HG03103 (cell line): Measurements from ENCODE around the gene GNAT3.

Experiments used
- ATAC-seq: cut with Tn5 transposase; IDR thresholded peaks from one replicate; pipeline ENCODE4 v1.9.1; 2021; ENCODE audit warnings: low read depth; ENCODE audit not compliant: unreplicated experiment

The GNAT3 gene

GRCh38 chr7:80428161-80429054 lies 83.5 kb downstream of the GNAT3 start:
- ATAC-seq, result no peak

GRCh38 chr7:80427218-80427617 lies 84.6 kb downstream of the GNAT3 start:
- no peak for ATAC-seq

- ATAC-seq, result no peak
Measured at GRCh38 chr7:80420876-80421275, 91.0 kb downstream of the GNAT3 start.

GRCh38 chr7:80417211-80417793 lies 94.6 kb downstream of the GNAT3 start:
- ATAC-seq, result no peak

- no peak for ATAC-seq
Measured at GRCh38 chr7:80415522-80415921, 96.3 kb downstream of the GNAT3 start.

GRCh38 chr7:80415114-80415513 lies 96.8 kb downstream of the GNAT3 start:
- ATAC-seq, result no peak

GRCh38 chr7:80414331-80414730 lies 97.5 kb downstream of the GNAT3 start:
- ATAC-seq, result no peak

GRCh38 chr7:80413383-80413945 lies 98.4 kb downstream of the GNAT3 start:
- ATAC-seq, result no peak

- ATAC-seq, result no peak
Measured at GRCh38 chr7:80412842-80413241, 99.0 kb downstream of the GNAT3 start.

GRCh38 chr7:80411621-80412020 lies 100.2 kb downstream of the GNAT3 start:
- ATAC-seq, result no peak

- ATAC-seq, result no peak
Measured at GRCh38 chr7:80410081-80410480, 101.8 kb downstream of the GNAT3 start.
